ENCODE measurements around the gene GNG12.

- TF ChIP-seq, protein P1, sequence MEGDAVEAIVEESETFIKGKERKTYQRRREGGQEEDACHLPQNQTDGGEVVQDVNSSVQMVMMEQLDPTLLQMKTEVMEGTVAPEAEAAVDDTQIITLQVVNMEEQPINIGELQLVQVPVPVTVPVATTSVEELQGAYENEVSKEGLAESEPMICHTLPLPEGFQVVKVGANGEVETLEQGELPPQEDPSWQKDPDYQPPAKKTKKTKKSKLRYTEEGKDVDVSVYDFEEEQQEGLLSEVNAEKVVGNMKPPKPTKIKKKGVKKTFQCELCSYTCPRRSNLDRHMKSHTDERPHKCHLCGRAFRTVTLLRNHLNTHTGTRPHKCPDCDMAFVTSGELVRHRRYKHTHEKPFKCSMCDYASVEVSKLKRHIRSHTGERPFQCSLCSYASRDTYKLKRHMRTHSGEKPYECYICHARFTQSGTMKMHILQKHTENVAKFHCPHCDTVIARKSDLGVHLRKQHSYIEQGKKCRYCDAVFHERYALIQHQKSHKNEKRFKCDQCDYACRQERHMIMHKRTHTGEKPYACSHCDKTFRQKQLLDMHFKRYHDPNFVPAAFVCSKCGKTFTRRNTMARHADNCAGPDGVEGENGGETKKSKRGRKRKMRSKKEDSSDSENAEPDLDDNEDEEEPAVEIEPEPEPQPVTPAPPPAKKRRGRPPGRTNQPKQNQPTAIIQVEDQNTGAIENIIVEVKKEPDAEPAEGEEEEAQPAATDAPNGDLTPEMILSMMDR (IDR thresholded peaks at IDR 0.05; ENCODE audit: low read depth, low read length) = no peak
- TF ChIP-seq POLR2A (IDR thresholded peaks at IDR 0.05; ENCODE audit: extremely low read depth, insufficient read length) = no peak
These were observed 8.5 kb downstream of the GNG12 start for GRCh38 chr1:67824766-67825165.

Measured in NB4 (cell line).